Measurements from ENCODE around the gene RBL1. TPM values are rescaled to one million over a fixed set of nuclear protein-coding genes. Genes with fewer than 3 reads are reported as not detected.

RBL1 gene, protein sequence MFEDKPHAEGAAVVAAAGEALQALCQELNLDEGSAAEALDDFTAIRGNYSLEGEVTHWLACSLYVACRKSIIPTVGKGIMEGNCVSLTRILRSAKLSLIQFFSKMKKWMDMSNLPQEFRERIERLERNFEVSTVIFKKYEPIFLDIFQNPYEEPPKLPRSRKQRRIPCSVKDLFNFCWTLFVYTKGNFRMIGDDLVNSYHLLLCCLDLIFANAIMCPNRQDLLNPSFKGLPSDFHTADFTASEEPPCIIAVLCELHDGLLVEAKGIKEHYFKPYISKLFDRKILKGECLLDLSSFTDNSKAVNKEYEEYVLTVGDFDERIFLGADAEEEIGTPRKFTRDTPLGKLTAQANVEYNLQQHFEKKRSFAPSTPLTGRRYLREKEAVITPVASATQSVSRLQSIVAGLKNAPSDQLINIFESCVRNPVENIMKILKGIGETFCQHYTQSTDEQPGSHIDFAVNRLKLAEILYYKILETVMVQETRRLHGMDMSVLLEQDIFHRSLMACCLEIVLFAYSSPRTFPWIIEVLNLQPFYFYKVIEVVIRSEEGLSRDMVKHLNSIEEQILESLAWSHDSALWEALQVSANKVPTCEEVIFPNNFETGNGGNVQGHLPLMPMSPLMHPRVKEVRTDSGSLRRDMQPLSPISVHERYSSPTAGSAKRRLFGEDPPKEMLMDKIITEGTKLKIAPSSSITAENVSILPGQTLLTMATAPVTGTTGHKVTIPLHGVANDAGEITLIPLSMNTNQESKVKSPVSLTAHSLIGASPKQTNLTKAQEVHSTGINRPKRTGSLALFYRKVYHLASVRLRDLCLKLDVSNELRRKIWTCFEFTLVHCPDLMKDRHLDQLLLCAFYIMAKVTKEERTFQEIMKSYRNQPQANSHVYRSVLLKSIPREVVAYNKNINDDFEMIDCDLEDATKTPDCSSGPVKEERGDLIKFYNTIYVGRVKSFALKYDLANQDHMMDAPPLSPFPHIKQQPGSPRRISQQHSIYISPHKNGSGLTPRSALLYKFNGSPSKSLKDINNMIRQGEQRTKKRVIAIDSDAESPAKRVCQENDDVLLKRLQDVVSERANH
- total RNA-seq: 5.8 and 12.1 TPM in 2 replicates

DNA sequence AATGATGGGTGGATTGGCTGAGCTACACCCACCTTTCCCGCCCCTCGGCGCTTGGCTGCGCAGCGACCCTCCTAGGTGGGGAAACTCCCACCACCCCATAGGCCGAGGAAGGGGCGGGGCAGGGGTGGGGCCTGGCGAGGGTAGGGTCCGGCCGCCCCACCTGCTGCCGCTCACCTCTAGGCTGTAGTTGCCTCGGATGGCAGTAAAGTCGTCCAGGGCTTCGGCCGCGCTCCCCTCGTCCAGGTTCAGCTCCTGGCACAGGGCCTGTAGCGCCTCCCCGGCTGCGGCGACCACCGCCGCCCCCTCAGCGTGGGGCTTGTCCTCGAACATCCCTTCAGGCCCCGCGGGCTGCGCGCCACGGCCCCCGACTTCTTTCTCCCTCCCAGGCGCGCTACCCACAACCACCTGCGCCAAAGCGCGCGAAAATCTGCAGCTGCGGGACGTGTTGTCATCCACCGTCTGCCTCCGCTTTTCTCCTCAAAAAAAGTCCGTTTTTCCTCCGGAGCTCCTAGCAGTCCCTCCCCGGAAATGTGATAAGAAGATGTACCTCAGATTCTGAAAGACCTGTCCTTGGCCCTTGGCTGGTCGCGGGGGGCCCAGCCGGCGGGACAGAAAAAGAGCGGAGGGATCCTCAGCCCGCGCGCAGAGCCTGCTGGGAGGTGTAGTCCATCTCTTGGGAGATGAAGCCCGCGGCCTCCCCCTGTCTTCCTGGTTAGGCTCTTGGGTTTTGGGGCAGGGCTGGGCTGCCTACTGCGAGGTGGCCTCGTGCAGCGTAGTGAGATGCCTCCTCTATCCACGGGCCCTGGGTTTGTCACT is at the start of gene RBL1:
TSS of gene RBL1 (minus strand) at position 399 of the 816 bp plus-strand sequence. CDS start at position 330, 69 bp downstream.

DNA sequence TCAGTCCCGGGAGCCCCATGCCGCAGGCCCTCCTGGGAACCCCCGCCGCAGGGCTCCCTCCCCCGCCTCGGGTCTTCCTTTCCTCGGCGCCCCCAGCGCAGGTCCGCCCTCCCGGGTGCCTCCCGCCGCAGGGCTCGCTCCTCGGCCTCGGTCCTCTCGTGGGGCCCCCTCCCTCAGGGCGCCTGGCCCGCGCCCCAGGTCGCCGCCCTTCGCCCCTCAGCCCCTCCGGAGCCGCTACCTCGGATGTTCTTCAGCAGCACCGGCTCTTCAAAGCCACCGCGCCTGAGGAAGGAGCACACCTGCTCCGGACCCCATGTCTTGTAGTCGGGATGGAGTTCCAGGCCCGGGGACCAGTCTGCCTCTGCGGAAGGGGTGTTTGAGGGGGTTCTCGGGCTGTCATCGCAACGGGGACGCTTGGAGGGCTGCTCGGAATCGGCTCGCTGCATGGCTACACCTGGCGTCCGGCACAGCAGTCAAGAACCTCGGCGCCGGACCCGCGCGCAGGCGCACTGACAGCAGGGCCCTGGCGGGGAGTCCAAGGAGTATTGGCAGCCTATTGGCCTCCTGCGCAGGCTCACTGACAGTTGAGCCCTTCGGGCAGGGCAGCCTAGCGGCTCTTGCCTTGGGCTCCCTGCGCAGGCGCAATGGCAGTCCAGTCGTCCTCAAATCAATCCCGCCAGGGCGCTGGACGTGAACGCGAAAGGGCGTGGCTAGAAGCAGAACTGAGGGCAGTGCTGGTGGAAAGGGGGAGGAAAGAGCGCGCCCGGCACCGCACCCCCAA is 144.4 kb downstream of the RBL1 start, which contains the start of gene SAMHD1:
TSS of gene SAMHD1 (minus strand) at position 511 of the 781 bp plus-strand sequence. CDS start at position 446, 65 bp downstream.

Other genes starting within 250 kb of the RBL1 start
- not detected in 2 replicates for gene TLDC2, start 219.9 kb downstream of the RBL1 start, total RNA-seq
- 58.7 and 62.9 TPM in 2 replicates for gene SAMHD1, start 144.3 kb downstream of the RBL1 start, total RNA-seq
- gene RPN2, start 83.3 kb upstream of the RBL1 start, total RNA-seq: 380 and 457 TPM in 2 replicates
- gene MROH8, start 83.6 kb upstream of the RBL1 start, total RNA-seq: 0.36 and 1.9 TPM in 2 replicates
- gene GHRH, start 165.8 kb upstream of the RBL1 start, total RNA-seq: not detected in 2 replicates
- 21.8 and 26.2 TPM in 2 replicates for gene MANBAL, start 193.7 kb upstream of the RBL1 start, total RNA-seq

Data from cardiac atrium fibroblast (primary cell).